Spinal cord (tissue), 10 donors: ENCODE results near the gene AJUBA. TPM values are rescaled to one million over a fixed set of nuclear protein-coding genes. Genes with fewer than 3 reads are reported as not detected.

Experiments
- DNase-seq, 6 donors: peaks; one replicate each; pipeline versions ENCODE4 v3.0.0 to v3.0.0-alpha.2; 2013 to 2015; ENCODE audit warnings: low spot score in 6 of 6, low read depth in 4 of 6
- H3K27ac ChIP-seq: one replicate; pipeline ENCODE4 v1.5.1; 2013; ENCODE audit warnings: low read depth, low read length, control low read depth
- H3K27me3 ChIP-seq: one replicate; pipeline ENCODE4 v1.6.1; 2013; ENCODE audit warnings: low read length; ENCODE audit not compliant: control insufficient read depth, insufficient read depth
- H3K36me3 ChIP-seq: one replicate; pipeline ENCODE4 v1.6.1; 2013; ENCODE audit warnings: low read length; ENCODE audit not compliant: control insufficient read depth, insufficient read depth
- H3K4me1 ChIP-seq: one replicate; pipeline ENCODE4 v1.6.1; 2013; ENCODE audit warnings: low read length; ENCODE audit not compliant: control insufficient read depth, insufficient read depth
- H3K4me3 ChIP-seq: one replicate; pipeline ENCODE4 v1.5.1; 2013; ENCODE audit warnings: low read depth, low read length, control low read depth
- H3K9me3 ChIP-seq: one replicate; pipeline ENCODE4 v1.6.1; 2013; ENCODE audit warnings: low read length; ENCODE audit not compliant: control insufficient read depth, insufficient read depth
- WGBS: methylation state at CpG from one replicate; pipeline ENCODE4 v1.1.5; 2013; ENCODE audit warnings: missing lambda C conversion rate; ENCODE audit not compliant: insufficient coverage; 5-methylcytosine and 5-hydroxymethylcytosine counted together
- polyA plus RNA-seq, 2 donors: library from polyadenylated mRNA; unstranded; fragments of 120-200 nt; gene quantifications; one replicate each; pipeline ENCODE4 v1.2.1, GENCODE V29; 2013; ENCODE audit not compliant: insufficient read length in 2 of 2
- total RNA-seq, 2 donors: library from RNA; depleted of rRNA in 1 of 2; stranded (reverse); fragments of 120-200 nt in 1 of 2; fragments of >200 nt in 1 of 2; gene quantifications; one replicate each; pipeline versions ENCODE4 v1.2.3 to v1.2.4, GENCODE V29; 2013 to 2014
- donor health status: healthy.

Gene AJUBA
- total and polyA plus RNA-seq, 4 donors = 7.6 to 27.7 (median 12.2) TPM

DNA sequence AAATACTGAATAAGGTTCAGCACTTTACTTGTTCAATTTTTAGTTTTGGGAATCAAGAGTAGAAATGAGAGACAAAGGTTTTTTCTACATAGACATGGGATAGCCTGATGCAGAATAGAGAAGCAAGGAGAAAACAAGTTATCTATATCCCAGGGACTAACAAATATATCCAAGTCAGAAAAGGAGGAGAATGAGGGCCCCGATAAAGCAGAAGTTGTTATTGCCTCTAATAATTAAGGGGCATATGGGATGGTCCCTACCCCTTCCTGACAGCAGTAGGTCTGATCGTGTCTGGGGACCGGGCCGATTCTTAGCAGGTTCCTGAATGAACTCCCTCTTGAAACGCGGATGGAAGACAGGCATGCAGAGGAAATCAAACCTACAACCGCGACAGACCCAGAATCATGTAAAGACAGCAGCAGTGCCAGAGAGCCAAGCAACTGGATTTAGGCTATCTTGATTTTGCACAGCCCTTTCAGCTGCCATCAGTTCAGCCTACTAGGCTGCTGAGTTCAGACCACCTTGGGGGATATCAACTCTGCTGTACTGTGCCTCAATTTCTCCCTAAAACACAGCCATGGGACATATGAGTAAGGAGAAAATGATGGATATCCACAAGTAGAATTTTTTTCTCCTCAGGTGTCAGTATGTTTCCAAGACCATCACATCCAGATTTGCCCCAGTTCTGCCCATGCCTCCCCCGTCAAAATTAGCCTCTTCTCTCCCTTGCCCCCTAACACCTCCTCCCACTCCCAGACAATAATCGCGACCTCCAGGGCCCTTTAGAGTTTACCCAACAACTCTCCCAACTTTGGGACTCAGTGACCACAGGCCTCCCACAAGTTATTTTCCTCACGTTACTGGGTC is 53.9 kb downstream of the AJUBA start:
- Histone ChIP-seq H3K27ac (peak overlapping the region; percentile 96), H3K9me3 (no peaks in the 10 kb centered on the region), H3K4me3 (peak overlapping the region; percentile 100), H3K36me3 (peaks cover 30% of the 10 kb centered on the region), H3K27me3 (no peaks in the 10 kb centered on the region), H3K4me1 (peaks cover 27% of the 10 kb centered on the region)
- 16% methylated on average over 11 of the region's 12 CpGs for WGBS
- DNase-seq = no peak

GRCh38 chr14:22926316-22926715 is 56.0 kb downstream of the AJUBA start:
- Histone ChIP-seq H3K27me3 (no peaks in the 10 kb centered on the region), H3K9me3 (no peaks in the 10 kb centered on the region), H3K36me3 (peaks cover 49% of the 10 kb centered on the region), H3K4me3 (no peak overlapping the region), H3K4me1 (peaks cover 27% of the 10 kb centered on the region), H3K27ac (no peak overlapping the region)
- no peak for DNase-seq
- WGBS = 100% methylated on average over 2 of the region's 4 CpGs

DNA sequence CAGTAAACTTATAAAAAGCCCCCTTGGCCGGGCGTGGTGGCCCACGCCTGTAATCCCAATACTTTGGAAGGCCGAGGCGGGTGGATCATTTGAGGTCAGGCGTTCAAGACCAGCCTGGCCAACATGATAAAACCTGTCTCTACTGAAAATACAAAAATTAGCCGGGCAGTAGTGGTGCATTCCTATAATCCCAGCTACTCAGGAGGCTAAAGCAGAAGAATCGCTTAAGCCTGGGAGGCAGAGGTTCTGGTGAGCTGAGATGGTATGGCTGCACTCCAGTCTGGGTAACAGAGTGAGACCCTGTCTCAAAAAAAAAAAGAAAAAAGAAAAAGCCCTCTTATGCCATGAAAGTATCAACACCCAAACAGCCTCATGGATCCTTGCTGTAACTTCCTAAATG is 56.8 kb downstream of the AJUBA start:
- Histone ChIP-seq H3K27me3 (no peaks in the 10 kb centered on the region), H3K4me1 (peaks cover 23% of the 10 kb centered on the region), H3K36me3 (peaks cover 54% of the 10 kb centered on the region), H3K9me3 (no peaks in the 10 kb centered on the region), H3K4me3 (no peak overlapping the region), H3K27ac (no peak overlapping the region)
- WGBS = 98% methylated on average over 6 of the region's 8 CpGs
- DNase-seq = no peak

- Histone ChIP-seq H3K4me1 (peaks cover 22% of the 10 kb centered on the region), H3K27me3 (no peaks in the 10 kb centered on the region), H3K27ac (no peak overlapping the region), H3K4me3 (no peak overlapping the region), H3K9me3 (no peaks in the 10 kb centered on the region), H3K36me3 (peaks cover 56% of the 10 kb centered on the region)
- WGBS = 100% methylated on average over 2 of the region's 5 CpGs
- no peak for DNase-seq
Measured at GRCh38 chr14:22923746-22924145, 58.6 kb downstream of the AJUBA start.

- peaks cover 56% of the 10 kb centered on the region for H3K36me3 ChIP-seq
- no peaks in the 10 kb centered on the region for H3K27me3 ChIP-seq
- no peaks in the 10 kb centered on the region for H3K9me3 ChIP-seq
- H3K4me3 ChIP-seq = no peak overlapping the region
- peaks cover 19% of the 10 kb centered on the region for H3K4me1 ChIP-seq
- H3K27ac ChIP-seq = no peak overlapping the region
- 100% methylated on average over 2 of the region's 2 CpGs for whole genome bisulfite sequencing
- DNase-seq = no peak
Measured at GRCh38 chr14:22922294-22922693, 60.1 kb downstream of the AJUBA start.

Other genes starting within 250 kb of the AJUBA start
- gene OXA1L, start 215.9 kb downstream of the AJUBA start, total RNA-seq = 10 to 100 TPM; 45.9 to 98.7 TPM
- 10 to 100 TPM; 90.0 to 96.7 TPM for gene OXA1L, start 215.9 kb downstream of the AJUBA start, polyA plus RNA-seq
- gene SLC7A7, start 167.1 kb downstream of the AJUBA start, total RNA-seq = 1 to 10 TPM; 8.5 to 8.8 TPM
- gene SLC7A7, start 167.1 kb downstream of the AJUBA start, polyA plus RNA-seq = 10 to 100 TPM; 11.4 to 11.5 TPM
- 10 to 100 TPM; 21.1 to 66.6 TPM for gene MRPL52, start 152.7 kb downstream of the AJUBA start, total RNA-seq
- gene MRPL52, start 152.7 kb downstream of the AJUBA start, polyA plus RNA-seq = 100 to 1,000 TPM in 1 of 2 donors, 10 to 100 TPM in 1; 97.6 to 104 TPM
- gene MMP14, start 146.0 kb downstream of the AJUBA start, total RNA-seq = 100 to 1,000 TPM in 1 of 2 donors, 10 to 100 TPM in 1; 67.0 to 262 TPM
- 10 to 100 TPM; 60.5 to 89.0 TPM for gene MMP14, start 146.0 kb downstream of the AJUBA start, polyA plus RNA-seq
- gene LRP10, start 110.8 kb downstream of the AJUBA start, total RNA-seq = 10 to 100 TPM; 20.3 to 37.7 TPM
- 10 to 100 TPM; 54.6 to 57.1 TPM for gene LRP10, start 110.8 kb downstream of the AJUBA start, polyA plus RNA-seq
- 1 to 10 TPM; 1.3 to 2.1 TPM for gene REM2, start 99.3 kb downstream of the AJUBA start, total RNA-seq
- 1 to 10 TPM; 8.2 to 8.9 TPM for gene REM2, start 99.3 kb downstream of the AJUBA start, polyA plus RNA-seq
- gene RBM23, start 63.4 kb downstream of the AJUBA start, total RNA-seq = 100 to 1,000 TPM; 127 to 145 TPM
- 100 to 1,000 TPM; 111 to 126 TPM for gene RBM23, start 63.4 kb downstream of the AJUBA start, polyA plus RNA-seq
- gene PRMT5, start 53.2 kb downstream of the AJUBA start, total RNA-seq = 10 to 100 TPM; 51.3 to 60.3 TPM
- gene PRMT5, start 53.2 kb downstream of the AJUBA start, polyA plus RNA-seq = 10 to 100 TPM; 83.5 to 88.8 TPM
- gene HAUS4, start 25.5 kb downstream of the AJUBA start, total RNA-seq = 10 to 100 TPM; 37.2 to 41.5 TPM
- gene HAUS4, start 25.5 kb downstream of the AJUBA start, polyA plus RNA-seq = 10 to 100 TPM; 31.7 to 40.7 TPM
- gene C14orf93, start 27.6 kb upstream of the AJUBA start, total RNA-seq = 10 to 100 TPM in 1 of 2 donors, 1 to 10 TPM in 1; 3.8 to 11.7 TPM
- gene C14orf93, start 27.6 kb upstream of the AJUBA start, polyA plus RNA-seq = 10 to 100 TPM in 1 of 2 donors, 1 to 10 TPM in 1; 7.9 to 13.4 TPM
- 100 to 1,000 TPM; 132 to 149 TPM for gene PSMB5, start 52.3 kb upstream of the AJUBA start, total RNA-seq
- gene PSMB5, start 52.3 kb upstream of the AJUBA start, polyA plus RNA-seq = 100 to 1,000 TPM; 209 to 211 TPM
- gene PSMB11, start 59.7 kb upstream of the AJUBA start, total RNA-seq = not detected
- not detected for gene PSMB11, start 59.7 kb upstream of the AJUBA start, polyA plus RNA-seq
- gene CDH24, start 75.0 kb upstream of the AJUBA start, total RNA-seq = 10 to 100 TPM in 1 of 2 donors, 1 to 10 TPM in 1; 9.6 to 17.1 TPM
- gene CDH24, start 75.0 kb upstream of the AJUBA start, polyA plus RNA-seq = 10 to 100 TPM; 37.9 to 46.0 TPM
- 100 to 1,000 TPM in 1 of 2 donors, 10 to 100 TPM in 1; 63.2 to 125 TPM for gene ACIN1, start 112.6 kb upstream of the AJUBA start, total RNA-seq
- 100 to 1,000 TPM; 196 to 229 TPM for gene ACIN1, start 112.6 kb upstream of the AJUBA start, polyA plus RNA-seq
- 10 to 100 TPM; 35.4 to 57.2 TPM for gene C14orf119, start 113.0 kb upstream of the AJUBA start, total RNA-seq
- 10 to 100 TPM; 50.5 to 55.4 TPM for gene C14orf119, start 113.0 kb upstream of the AJUBA start, polyA plus RNA-seq
- under 1 TPM; 0.10 to 0.61 TPM for gene CIROP, start 122.4 kb upstream of the AJUBA start, total RNA-seq
- gene CIROP, start 122.4 kb upstream of the AJUBA start, polyA plus RNA-seq = under 1 TPM; 0.06 to 0.10 TPM
- gene CEBPE, start 136.7 kb upstream of the AJUBA start, total RNA-seq = 1 to 10 TPM in 1 of 2 donors, under 1 TPM in 1; 0.17 to 1.5 TPM
- not detected for gene CEBPE, start 136.7 kb upstream of the AJUBA start, polyA plus RNA-seq
- 10 to 100 TPM in 1 of 2 donors, 1 to 10 TPM in 1; 8.6 to 18.9 TPM for gene SLC7A8, start 201.1 kb upstream of the AJUBA start, total RNA-seq
- gene SLC7A8, start 201.1 kb upstream of the AJUBA start, polyA plus RNA-seq = 10 to 100 TPM; 15.6 to 18.7 TPM